HEK293 (cell line): ENCODE results near the gene FGB.

Source experiments
- CTCF ChIA-PET: fragments of 350-600 bp; formaldehyde crosslinking; extraction: SDS; loops from one replicate; lab custom pipeline; 2021; ENCODE audit warnings: antibody characterized with exemption; lab: Yijun Ruan, JAX
- POLR2A ChIA-PET: fragments of 300-600 bp; formaldehyde crosslinking; extraction: SDS; loops from one replicate; lab custom pipeline; 2020; ENCODE audit warnings: antibody characterized with exemption, inconsistent platforms; lab: Yijun Ruan, JAX
- H3K27ac ChIP-seq: fragments of 200-500 bp; sonication (Bioruptor generic); 2 replicates; pipeline ENCODE4 v1.5.1; 2014; ENCODE audit warnings: low read depth, low read length, control low read depth, inconsistent platforms; ENCODE audit errors: extremely low read depth
- H3K36me3 ChIP-seq, 2 experiments: fragments of 200-500 bp in 1 of 2; sonication (Bioruptor generic) in 1 of 2; 1 replicate in 1 of 2; 2 replicates in 1 of 2; pipeline ENCODE4 v1.5.1; 2014 to 2017; ENCODE audit warnings: inconsistent platforms in 2 of 2, low read length in 2 of 2; ENCODE audit not compliant: control insufficient read depth in 2 of 2, insufficient read depth in 1 of 2
- H3K4me1 ChIP-seq: fragments of 200-500 bp; sonication (Bioruptor generic); 2 replicates; pipeline ENCODE4 v1.5.1; 2014; ENCODE audit warnings: mild to moderate bottlenecking, low read length, inconsistent platforms; ENCODE audit not compliant: control insufficient read depth, insufficient read depth
- H3K4me3 ChIP-seq: 2 replicates; pipeline ENCODE4 v1.5.1; 2011; ENCODE audit warnings: low read depth, mild to moderate bottlenecking, control low read depth, low read length, moderate library complexity
- H3K9me3 ChIP-seq: fragments of 200-500 bp; sonication (Bioruptor generic); 2 replicates; pipeline ENCODE4 v1.5.1; 2014; ENCODE audit warnings: low read depth, low read length, inconsistent platforms; ENCODE audit not compliant: control insufficient read depth, insufficient read depth
- BCL11A ChIP-seq: fragments of 450-650 bp; formaldehyde crosslinking; IDR thresholded peaks from 2 replicates; pipeline ENCODE4 v1.5.1; 2016; ENCODE audit warnings: low read depth, missing biosample characterization, missing genetic modification characterization
- REPIN1 ChIP-seq: fragments of 450-650 bp; formaldehyde crosslinking; IDR thresholded peaks from 2 replicates; pipeline ENCODE4 v1.5.1; 2017; ENCODE audit warnings: missing biosample characterization, missing genetic modification characterization, low read depth
- SP3 ChIP-seq: fragments of 450-650 bp; formaldehyde crosslinking; IDR thresholded peaks from 2 replicates; pipeline ENCODE4 v1.5.1; 2016; ENCODE audit warnings: missing biosample characterization, missing genetic modification characterization
- ZBTB1 ChIP-seq: fragments of 450-650 bp; formaldehyde crosslinking; IDR thresholded peaks from 2 replicates; pipeline ENCODE4 v1.5.1; 2016; ENCODE audit warnings: missing biosample characterization, missing genetic modification characterization
- ZNF146 ChIP-seq: fragments of 450-650 bp; formaldehyde crosslinking; IDR thresholded peaks from 2 replicates; pipeline ENCODE4 v1.5.1; 2016; ENCODE audit warnings: missing biosample characterization, missing genetic modification characterization
- ZNF239 ChIP-seq: fragments of 450-650 bp; formaldehyde crosslinking; IDR thresholded peaks from 2 replicates; pipeline ENCODE4 v1.5.1; 2016; ENCODE audit warnings: missing biosample characterization, missing genetic modification characterization
- ZNF366 ChIP-seq: fragments of 450-650 bp; formaldehyde crosslinking; conservative IDR thresholded peaks from 2 replicates; pipeline ENCODE4 v1.5.1; 2016; ENCODE audit warnings: missing biosample characterization, missing genetic modification characterization
- ZNF624 ChIP-seq: fragments of 450-650 bp; formaldehyde crosslinking; IDR thresholded peaks from 2 replicates; pipeline ENCODE4 v1.5.1; 2017; ENCODE audit warnings: missing biosample characterization, missing genetic modification characterization
- ZNF658 ChIP-seq: fragments of 450-650 bp; formaldehyde crosslinking; IDR thresholded peaks from 2 replicates; pipeline ENCODE4; 2016; ENCODE audit warnings: missing biosample characterization, missing genetic modification characterization
- TF ChIP-seq, protein P1 (sequence below): fragments of 450-650 bp; formaldehyde crosslinking; IDR thresholded peaks from 2 replicates; pipeline ENCODE4 v1.5.1; 2016; ENCODE audit warnings: missing biosample characterization, missing genetic modification characterization
- TF ChIP-seq, protein P2 (sequence below): fragments of 450-650 bp; IDR thresholded peaks from 2 replicates; pipeline ENCODE4 v1.5.1; 2018; ENCODE audit warnings: missing biosample characterization, missing genetic modification characterization
- TF ChIP-seq, protein P3 (sequence below): IDR thresholded peaks from 2 replicates; pipeline ENCODE4 v1.6.1; 2011; ENCODE audit warnings: mild to moderate bottlenecking, low read depth, low read length, borderline replicate concordance
- TF ChIP-seq, protein P4 (sequence below): fragments of 450-650 bp; formaldehyde crosslinking; conservative IDR thresholded peaks from 2 replicates; pipeline ENCODE4 v1.5.1; 2016; ENCODE audit warnings: low read depth, missing biosample characterization, missing genetic modification characterization
- TF ChIP-seq, protein P5 (sequence below): fragments of 450-650 bp; formaldehyde crosslinking; IDR thresholded peaks from 2 replicates; pipeline ENCODE4 v1.5.1; 2016; ENCODE audit warnings: missing biosample characterization, missing genetic modification characterization
- TF ChIP-seq, protein P6 (sequence below): fragments of 450-650 bp; formaldehyde crosslinking; IDR thresholded peaks from 2 replicates; pipeline ENCODE4 v1.5.1; 2016; ENCODE audit warnings: missing biosample characterization, missing genetic modification characterization

The FGB gene

DNA sequence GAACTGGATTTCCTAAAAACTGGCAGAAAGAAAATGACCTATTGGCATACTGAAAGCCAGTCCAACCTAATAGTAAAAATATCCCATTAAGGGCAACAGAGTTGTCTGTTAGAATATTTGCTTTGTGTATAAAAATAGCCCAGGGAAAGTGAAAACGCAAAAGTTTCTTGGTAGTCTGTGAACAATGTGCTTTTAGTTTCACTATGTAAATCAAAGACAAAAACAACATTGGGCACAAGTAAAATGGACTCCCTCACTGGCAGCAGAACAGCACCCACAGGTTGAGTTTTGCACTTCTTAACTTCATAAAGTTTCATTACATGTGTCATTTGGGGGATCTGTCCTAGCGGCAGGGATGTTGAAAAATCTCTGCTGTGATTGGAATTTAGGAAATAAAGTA, 53.9 kb downstream of the FGB start:
- Histone ChIP-seq H3K9me3 (no peaks in the 10 kb centered on the region), H3K36me3 (no peaks in the 10 kb centered on the region), H3K4me1 (no peaks in the 10 kb centered on the region), H3K4me3 (no peak overlapping the region), H3K27ac (no peak overlapping the region)
- POLR2A ChIA-PET: no interaction called here
- CTCF ChIA-PET: interaction anchor here (0.7 to 20.9 kb wide), 3 partner anchors 11 to 61 kb away, joined by 3 to 429 read pairs (median 3); partner anchors contain the start of genes FGB and PLRG1
- TF ChIP-seq, protein P1, sequence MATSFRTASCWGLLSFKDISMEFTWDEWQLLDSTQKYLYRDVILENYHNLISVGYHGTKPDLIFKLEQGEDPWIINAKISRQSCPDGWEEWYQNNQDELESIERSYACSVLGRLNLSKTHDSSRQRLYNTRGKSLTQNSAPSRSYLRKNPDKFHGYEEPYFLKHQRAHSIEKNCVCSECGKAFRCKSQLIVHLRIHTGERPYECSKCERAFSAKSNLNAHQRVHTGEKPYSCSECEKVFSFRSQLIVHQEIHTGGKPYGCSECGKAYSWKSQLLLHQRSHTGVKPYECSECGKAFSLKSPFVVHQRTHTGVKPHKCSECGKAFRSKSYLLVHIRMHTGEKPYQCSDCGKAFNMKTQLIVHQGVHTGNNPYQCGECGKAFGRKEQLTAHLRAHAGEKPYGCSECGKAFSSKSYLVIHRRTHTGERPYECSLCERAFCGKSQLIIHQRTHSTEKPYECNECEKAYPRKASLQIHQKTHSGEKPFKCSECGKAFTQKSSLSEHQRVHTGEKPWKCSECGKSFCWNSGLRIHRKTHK: no peak
- TF ChIP-seq, protein P2, sequence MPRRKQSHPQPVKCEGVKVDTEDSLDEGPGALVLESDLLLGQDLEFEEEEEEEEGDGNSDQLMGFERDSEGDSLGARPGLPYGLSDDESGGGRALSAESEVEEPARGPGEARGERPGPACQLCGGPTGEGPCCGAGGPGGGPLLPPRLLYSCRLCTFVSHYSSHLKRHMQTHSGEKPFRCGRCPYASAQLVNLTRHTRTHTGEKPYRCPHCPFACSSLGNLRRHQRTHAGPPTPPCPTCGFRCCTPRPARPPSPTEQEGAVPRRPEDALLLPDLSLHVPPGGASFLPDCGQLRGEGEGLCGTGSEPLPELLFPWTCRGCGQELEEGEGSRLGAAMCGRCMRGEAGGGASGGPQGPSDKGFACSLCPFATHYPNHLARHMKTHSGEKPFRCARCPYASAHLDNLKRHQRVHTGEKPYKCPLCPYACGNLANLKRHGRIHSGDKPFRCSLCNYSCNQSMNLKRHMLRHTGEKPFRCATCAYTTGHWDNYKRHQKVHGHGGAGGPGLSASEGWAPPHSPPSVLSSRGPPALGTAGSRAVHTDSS (tag by site-specific recombination): no peak
- TF ChIP-seq ZNF658 (tag by site-specific recombination): no peak
- TF ChIP-seq ZBTB1 (tag by site-specific recombination): no peak
- TF ChIP-seq, protein P3, sequence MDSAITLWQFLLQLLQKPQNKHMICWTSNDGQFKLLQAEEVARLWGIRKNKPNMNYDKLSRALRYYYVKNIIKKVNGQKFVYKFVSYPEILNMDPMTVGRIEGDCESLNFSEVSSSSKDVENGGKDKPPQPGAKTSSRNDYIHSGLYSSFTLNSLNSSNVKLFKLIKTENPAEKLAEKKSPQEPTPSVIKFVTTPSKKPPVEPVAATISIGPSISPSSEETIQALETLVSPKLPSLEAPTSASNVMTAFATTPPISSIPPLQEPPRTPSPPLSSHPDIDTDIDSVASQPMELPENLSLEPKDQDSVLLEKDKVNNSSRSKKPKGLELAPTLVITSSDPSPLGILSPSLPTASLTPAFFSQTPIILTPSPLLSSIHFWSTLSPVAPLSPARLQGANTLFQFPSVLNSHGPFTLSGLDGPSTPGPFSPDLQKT: no peak
- no peak for TF ChIP-seq ZNF366 (tag by site-specific recombination)
- no peak for TF ChIP-seq SP3 (tag by site-specific recombination)
- TF ChIP-seq, protein P4, sequence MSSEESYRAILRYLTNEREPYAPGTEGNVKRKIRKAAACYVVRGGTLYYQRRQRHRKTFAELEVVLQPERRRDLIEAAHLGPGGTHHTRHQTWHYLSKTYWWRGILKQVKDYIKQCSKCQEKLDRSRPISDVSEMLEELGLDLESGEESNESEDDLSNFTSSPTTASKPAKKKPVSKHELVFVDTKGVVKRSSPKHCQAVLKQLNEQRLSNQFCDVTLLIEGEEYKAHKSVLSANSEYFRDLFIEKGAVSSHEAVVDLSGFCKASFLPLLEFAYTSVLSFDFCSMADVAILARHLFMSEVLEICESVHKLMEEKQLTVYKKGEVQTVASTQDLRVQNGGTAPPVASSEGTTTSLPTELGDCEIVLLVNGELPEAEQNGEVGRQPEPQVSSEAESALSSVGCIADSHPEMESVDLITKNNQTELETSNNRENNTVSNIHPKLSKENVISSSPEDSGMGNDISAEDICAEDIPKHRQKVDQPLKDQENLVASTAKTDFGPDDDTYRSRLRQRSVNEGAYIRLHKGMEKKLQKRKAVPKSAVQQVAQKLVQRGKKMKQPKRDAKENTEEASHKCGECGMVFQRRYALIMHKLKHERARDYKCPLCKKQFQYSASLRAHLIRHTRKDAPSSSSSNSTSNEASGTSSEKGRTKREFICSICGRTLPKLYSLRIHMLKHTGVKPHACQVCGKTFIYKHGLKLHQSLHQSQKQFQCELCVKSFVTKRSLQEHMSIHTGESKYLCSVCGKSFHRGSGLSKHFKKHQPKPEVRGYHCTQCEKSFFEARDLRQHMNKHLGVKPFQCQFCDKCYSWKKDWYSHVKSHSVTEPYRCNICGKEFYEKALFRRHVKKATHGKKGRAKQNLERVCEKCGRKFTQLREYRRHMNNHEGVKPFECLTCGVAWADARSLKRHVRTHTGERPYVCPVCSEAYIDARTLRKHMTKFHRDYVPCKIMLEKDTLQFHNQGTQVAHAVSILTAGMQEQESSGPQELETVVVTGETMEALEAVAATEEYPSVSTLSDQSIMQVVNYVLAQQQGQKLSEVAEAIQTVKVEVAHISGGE (tag by site-specific recombination): no peak
- no peak for TF ChIP-seq ZNF146 (tag by site-specific recombination)
- TF ChIP-seq ZNF239 (tag by site-specific recombination): no peak
- no peak for TF ChIP-seq BCL11A (tag by site-specific recombination)
- TF ChIP-seq, protein P5, sequence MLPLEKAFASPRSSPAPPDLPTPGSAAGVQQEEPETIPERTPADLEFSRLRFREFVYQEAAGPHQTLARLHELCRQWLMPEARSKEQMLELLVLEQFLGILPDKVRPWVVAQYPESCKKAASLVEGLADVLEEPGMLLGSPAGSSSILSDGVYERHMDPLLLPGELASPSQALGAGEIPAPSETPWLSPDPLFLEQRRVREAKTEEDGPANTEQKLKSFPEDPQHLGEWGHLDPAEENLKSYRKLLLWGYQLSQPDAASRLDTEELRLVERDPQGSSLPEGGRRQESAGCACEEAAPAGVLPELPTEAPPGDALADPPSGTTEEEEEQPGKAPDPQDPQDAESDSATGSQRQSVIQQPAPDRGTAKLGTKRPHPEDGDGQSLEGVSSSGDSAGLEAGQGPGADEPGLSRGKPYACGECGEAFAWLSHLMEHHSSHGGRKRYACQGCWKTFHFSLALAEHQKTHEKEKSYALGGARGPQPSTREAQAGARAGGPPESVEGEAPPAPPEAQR (tag by site-specific recombination): no peak
- no peak for TF ChIP-seq ZNF624 (tag by site-specific recombination)
- TF ChIP-seq REPIN1: no peak
- TF ChIP-seq, protein P6, sequence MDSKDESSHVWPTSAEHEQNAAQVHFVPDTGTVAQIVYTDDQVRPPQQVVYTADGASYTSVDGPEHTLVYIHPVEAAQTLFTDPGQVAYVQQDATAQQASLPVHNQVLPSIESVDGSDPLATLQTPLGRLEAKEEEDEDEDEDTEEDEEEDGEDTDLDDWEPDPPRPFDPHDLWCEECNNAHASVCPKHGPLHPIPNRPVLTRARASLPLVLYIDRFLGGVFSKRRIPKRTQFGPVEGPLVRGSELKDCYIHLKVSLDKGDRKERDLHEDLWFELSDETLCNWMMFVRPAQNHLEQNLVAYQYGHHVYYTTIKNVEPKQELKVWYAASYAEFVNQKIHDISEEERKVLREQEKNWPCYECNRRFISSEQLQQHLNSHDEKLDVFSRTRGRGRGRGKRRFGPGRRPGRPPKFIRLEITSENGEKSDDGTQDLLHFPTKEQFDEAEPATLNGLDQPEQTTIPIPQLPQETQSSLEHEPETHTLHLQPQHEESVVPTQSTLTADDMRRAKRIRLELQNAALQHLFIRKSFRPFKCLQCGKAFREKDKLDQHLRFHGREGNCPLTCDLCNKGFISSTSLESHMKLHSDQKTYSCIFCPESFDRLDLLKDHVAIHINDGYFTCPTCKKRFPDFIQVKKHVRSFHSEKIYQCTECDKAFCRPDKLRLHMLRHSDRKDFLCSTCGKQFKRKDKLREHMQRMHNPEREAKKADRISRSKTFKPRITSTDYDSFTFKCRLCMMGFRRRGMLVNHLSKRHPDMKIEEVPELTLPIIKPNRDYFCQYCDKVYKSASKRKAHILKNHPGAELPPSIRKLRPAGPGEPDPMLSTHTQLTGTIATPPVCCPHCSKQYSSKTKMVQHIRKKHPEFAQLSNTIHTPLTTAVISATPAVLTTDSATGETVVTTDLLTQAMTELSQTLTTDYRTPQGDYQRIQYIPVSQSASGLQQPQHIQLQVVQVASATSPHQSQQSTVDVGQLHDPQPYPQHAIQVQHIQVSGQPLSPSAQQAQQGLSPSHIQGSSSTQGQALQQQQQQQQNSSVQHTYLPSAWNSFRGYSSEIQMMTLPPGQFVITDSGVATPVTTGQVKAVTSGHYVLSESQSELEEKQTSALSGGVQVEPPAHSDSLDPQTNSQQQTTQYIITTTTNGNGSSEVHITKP (tag by site-specific recombination): no peak
